Right lobe of liver (tissue), 6 donors: Measurements from ENCODE around the gene NCKAP5. TPM values are rescaled to one million over a fixed set of nuclear protein-coding genes. Genes with fewer than 3 reads are reported as not detected.

Experiments
- ATAC-seq, 4 donors: fragments of 200-7000 bp; cut with Tn5 transposase; one replicate each; pipeline ENCODE4 v1.9.1; 2020; ENCODE audit warnings: mild to moderate bottlenecking in 4 of 4, moderate library complexity in 4 of 4
- DNase-seq, 3 donors: peaks; one replicate each; pipeline ENCODE4 v3.0.0-alpha.2; 2020
- H3K27ac ChIP-seq, 3 donors: fragments of 200-600 bp; one replicate each; pipeline ENCODE4 v1.8.0; 2022
- H3K27me3 ChIP-seq, 2 donors: fragments of 200-600 bp; one replicate each; pipeline ENCODE4 v1.8.0; 2022
- H3K36me3 ChIP-seq, 4 donors: fragments of 200-600 bp; sonication (generic) in 1 of 4; one replicate each; pipeline versions ENCODE4 v1.5.1 to v1.8.0; 2017 to 2022; ENCODE audit warnings: control low read depth in 1 of 4
- H3K4me1 ChIP-seq, 4 donors: fragments of 200-600 bp; sonication (generic) in 1 of 4; one replicate each; pipeline versions ENCODE4 v1.5.1 to v1.8.0; 2017 to 2022; ENCODE audit warnings: control low read depth in 1 of 4
- H3K4me3 ChIP-seq, 3 donors: fragments of 200-600 bp; one replicate each; pipeline ENCODE4 v1.8.0; 2022
- H3K9me3 ChIP-seq, 4 donors: fragments of 200-600 bp; sonication (generic) in 1 of 4; one replicate each; pipeline versions ENCODE4 v1.5.1 to v1.8.0; 2017 to 2022; ENCODE audit warnings: control low read depth in 1 of 4
- POLR2A ChIP-seq: fragments of 450-650 bp; IDR thresholded peaks from one replicate; pipeline ENCODE4 v1.6.1; 2017; ENCODE audit warnings: antibody characterized with exemption, mild to moderate bottlenecking
- WGBS: methylation state at CpG from one replicate; pipeline ENCODE4 v1.1.6; 2018; ENCODE audit warnings: low coverage, low lambda C conversion rate; ENCODE audit not compliant: insufficient coverage; ENCODE audit errors: missing lambda C conversion rate; 5-methylcytosine and 5-hydroxymethylcytosine counted together
- intact Hi-C, 2 donors: fragments of 100-400 bp; cut with DNase I; formaldehyde crosslinking; loops; one replicate each; pipeline versions ENCODE4 v1.11.2 to v1.14.1; 2022
- total RNA-seq, 6 experiments: library from RNA; depleted of rRNA in 2 of 6; stranded (reverse); fragments of >200 nt in 2 of 6; fragmentation: NEBNext Ultra II Directional in 3 of 6; extraction: Animal tissue kit (Norgen Biotek cat#: 25700) in 3 of 6; gene quantifications; one replicate each; pipeline versions ENCODE4 v1.1.0 to v1.2.4, GENCODE V29; 2016 to 2023
- TF ChIP-seq, protein P1 (sequence below), 4 donors: fragments of 200-600 bp in 3 of 4; fragments of 450-650 bp in 1 of 4; IDR thresholded peaks; one replicate each; pipeline versions ENCODE4 v1.5.1 to v1.8.0; 2016 to 2022; ENCODE audit warnings: antibody characterized with exemption in 4 of 4, mild to moderate bottlenecking in 2 of 4
- donor health status: DM: no; HTN: yes; CAD: no.
- donor health status: DM: no; HTN: no; CAD: no.
- donor health status: DM: no; HTN: no; CAD: no.
- donor health status: DM: no; HTN: yes; CAD: no.
- donor health status: DM: no; HTN: yes; CAD: no.

The NCKAP5 gene
- total RNA-seq, 6 experiments from 2014 or later: 3.6 to 11.7 (median 6.9) TPM

GRCh38 chr2:133322909-133323308, 245.4 kb downstream of the NCKAP5 start:
- no peaks in the 10 kb centered on the region for H3K9me3 ChIP-seq
- no peak for ATAC-seq
- intact Hi-C loops: no loop called here
- DNase-seq: no peak
- no peaks in the 10 kb centered on the region for H3K4me1 ChIP-seq
- H3K4me3 ChIP-seq: no peak overlapping the region
- H3K27me3 ChIP-seq: no peaks in the 10 kb centered on the region
- TF ChIP-seq POLR2A: no peak
- TF ChIP-seq, protein P1, sequence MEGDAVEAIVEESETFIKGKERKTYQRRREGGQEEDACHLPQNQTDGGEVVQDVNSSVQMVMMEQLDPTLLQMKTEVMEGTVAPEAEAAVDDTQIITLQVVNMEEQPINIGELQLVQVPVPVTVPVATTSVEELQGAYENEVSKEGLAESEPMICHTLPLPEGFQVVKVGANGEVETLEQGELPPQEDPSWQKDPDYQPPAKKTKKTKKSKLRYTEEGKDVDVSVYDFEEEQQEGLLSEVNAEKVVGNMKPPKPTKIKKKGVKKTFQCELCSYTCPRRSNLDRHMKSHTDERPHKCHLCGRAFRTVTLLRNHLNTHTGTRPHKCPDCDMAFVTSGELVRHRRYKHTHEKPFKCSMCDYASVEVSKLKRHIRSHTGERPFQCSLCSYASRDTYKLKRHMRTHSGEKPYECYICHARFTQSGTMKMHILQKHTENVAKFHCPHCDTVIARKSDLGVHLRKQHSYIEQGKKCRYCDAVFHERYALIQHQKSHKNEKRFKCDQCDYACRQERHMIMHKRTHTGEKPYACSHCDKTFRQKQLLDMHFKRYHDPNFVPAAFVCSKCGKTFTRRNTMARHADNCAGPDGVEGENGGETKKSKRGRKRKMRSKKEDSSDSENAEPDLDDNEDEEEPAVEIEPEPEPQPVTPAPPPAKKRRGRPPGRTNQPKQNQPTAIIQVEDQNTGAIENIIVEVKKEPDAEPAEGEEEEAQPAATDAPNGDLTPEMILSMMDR (IDR thresholded peaks at IDR 0.05): no peak
- H3K27ac ChIP-seq: no peak overlapping the region
- WGBS: 54% methylated on average over 1 of the region's 1 CpG
- no peaks in the 10 kb centered on the region for H3K36me3 ChIP-seq

GRCh38 chr2:133317178-133317577, 251.1 kb downstream of the NCKAP5 start:
- no peak for ATAC-seq
- Histone ChIP-seq H3K9me3 (no peaks in the 10 kb centered on the region), H3K4me3 (no peak overlapping the region), H3K36me3 (no peaks in the 10 kb centered on the region), H3K4me1 (no peaks in the 10 kb centered on the region), H3K27ac (no peak overlapping the region), H3K27me3 (no peaks in the 10 kb centered on the region)
- WGBS: 50% methylated on average over 1 of the region's 3 CpGs
- intact Hi-C loops: no loop called here
- DNase-seq: no peak
- TF ChIP-seq POLR2A: no peak
- TF ChIP-seq, protein P1 (IDR thresholded peaks at IDR 0.05): no peak

- no peak for ATAC-seq
- no peak overlapping the region for H3K4me3 ChIP-seq
- no peaks in the 10 kb centered on the region for H3K4me1 ChIP-seq
- H3K27ac ChIP-seq: no peak overlapping the region
- DNase-seq: no peak
- WGBS: 92% methylated on average over 2 of the region's 2 CpGs
- intact Hi-C loops: no loop called here
- TF ChIP-seq POLR2A: no peak
- TF ChIP-seq, protein P1 (IDR thresholded peaks at IDR 0.05): no peak
- no peaks in the 10 kb centered on the region for H3K27me3 ChIP-seq
- H3K9me3 ChIP-seq: no peaks in the 10 kb centered on the region
- H3K36me3 ChIP-seq: no peaks in the 10 kb centered on the region
These were observed 251.7 kb downstream of the NCKAP5 start for GRCh38 chr2:133316557-133316956.

- Histone ChIP-seq H3K27ac (no peak overlapping the region), H3K36me3 (no peaks in the 10 kb centered on the region), H3K9me3 (no peaks in the 10 kb centered on the region), H3K27me3 (no peaks in the 10 kb centered on the region), H3K4me3 (no peak overlapping the region), H3K4me1 (no peaks in the 10 kb centered on the region)
- TF ChIP-seq, protein P1 (IDR thresholded peaks at IDR 0.05): no peak
- TF ChIP-seq POLR2A: no peak
- 76% methylated on average over 6 of the region's 6 CpGs for WGBS
- DNase-seq (no peak), ATAC-seq (no peak)
- intact Hi-C loops: no loop called here
These were observed 253.0 kb downstream of the NCKAP5 start for GRCh38 chr2:133315280-133315679.

DNA sequence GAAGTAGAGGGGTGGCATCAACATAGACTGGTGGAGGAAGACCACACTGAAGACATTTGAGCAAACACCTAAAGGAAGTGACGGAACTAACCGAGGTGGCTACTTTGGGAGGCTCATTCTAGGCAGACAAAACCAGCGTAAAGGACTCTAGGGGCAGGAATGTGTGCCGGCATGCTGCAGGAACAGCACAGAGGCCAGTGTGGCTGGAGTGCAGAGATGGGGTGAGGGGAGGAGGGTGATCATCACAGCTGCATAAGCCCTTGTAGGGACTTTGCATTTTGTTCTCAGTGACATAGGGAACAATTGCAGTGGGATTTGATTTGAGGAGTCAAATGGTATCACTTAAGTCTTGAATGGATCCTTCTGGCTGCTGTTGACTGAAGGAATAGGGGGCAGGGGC, 253.5 kb downstream of the NCKAP5 start:
- intact Hi-C loops: no loop called here
- WGBS: 100% methylated on average over 4 of the region's 4 CpGs

More for the DNA sequence above, 253.5 kb downstream of the NCKAP5 start:
- no peak overlapping the region for H3K27ac ChIP-seq
- DNase-seq (no peak), ATAC-seq (no peak)
- H3K4me1 ChIP-seq: no peaks in the 10 kb centered on the region
- no peak overlapping the region for H3K4me3 ChIP-seq
- H3K9me3 ChIP-seq: no peaks in the 10 kb centered on the region
- TF ChIP-seq POLR2A: no peak
- TF ChIP-seq, protein P1 (IDR thresholded peaks at IDR 0.05): no peak
- H3K36me3 ChIP-seq: no peaks in the 10 kb centered on the region
- no peaks in the 10 kb centered on the region for H3K27me3 ChIP-seq
